HG03378 (cell line): ENCODE results near the gene A4GNT.

Experiments used
- ATAC-seq: cut with Tn5 transposase; IDR thresholded peaks from one replicate; pipeline ENCODE4 v1.9.1; 2021; ENCODE audit warnings: mild to moderate bottlenecking, moderate library complexity; ENCODE audit not compliant: unreplicated experiment

A4GNT gene

DNA sequence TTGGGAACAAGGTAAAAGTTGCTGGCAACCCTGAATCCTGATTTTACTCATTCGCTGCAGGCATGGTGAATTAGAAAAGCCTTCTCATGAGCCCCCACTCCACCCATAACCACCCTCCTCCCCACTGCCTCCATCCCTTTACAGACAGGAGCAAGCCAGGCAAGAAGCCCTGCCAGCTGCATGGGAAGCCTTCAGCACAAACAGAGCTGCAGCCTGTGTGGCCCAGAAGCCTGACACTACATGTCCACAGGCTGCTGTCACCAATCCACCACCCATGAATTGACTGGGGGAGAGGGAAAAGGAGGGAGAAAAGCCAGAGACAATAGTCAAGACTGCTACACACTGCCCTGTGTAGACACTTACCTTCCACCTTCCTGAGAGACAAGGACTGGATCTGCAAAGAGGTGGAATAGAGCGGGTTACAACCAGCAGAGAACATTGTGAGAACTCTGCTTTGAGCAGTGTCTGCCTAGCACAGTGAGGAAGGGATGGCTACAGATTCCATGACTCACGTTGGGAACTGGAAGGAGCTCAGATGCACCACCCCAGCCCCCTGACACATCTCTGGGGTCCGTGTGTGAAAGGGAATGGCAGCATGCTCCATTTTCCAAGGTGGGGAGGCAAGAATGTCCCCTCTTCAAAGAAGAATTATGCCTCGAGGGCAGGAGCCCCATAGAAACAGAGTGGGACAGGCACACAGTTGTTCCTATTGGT is 50.7 kb downstream of the A4GNT start:
- no peak for ATAC-seq

DNA sequence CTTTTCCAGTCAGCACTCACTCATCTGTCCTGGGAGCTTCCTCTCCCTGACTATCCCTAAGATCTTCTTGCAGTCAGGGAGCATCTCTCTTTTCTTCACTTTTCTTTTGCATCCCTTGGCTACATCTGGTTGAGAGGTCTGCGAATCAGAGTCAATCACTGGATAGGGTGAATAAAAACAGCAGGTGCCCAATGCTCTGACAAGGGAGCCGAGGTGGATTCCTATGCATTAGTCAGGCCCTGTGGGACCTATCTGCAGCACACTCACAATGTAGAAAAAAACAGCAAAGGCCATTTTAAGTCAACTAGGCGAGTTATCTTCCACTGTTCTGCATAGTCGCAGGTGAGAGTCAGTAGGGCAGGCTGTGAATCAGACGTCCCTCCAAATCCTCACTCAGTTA is 52.3 kb downstream of the A4GNT start:
- no peak for ATAC-seq

DNA sequence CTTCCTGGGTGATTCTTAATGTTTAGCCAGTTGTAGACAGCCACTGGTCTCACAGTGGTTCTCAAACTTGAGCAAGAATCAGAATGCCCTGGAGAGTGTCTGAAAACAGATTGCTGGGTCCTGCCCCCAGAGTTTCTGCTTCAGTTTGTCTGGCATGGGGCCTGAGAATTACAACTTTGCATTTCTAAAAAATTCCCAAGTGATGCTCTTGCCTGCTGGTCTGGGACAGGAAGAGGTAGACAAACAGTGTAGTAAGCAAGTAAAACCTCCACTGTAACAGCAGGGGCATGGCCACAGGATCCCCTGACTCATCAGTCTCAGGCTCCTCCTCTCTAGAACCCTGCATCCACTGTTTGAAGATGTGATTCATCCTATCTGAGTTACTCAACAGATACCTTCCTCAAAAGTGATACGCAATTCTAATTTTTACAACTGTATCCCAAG is 53.3 kb downstream of the A4GNT start:
- ATAC-seq = no peak

DNA sequence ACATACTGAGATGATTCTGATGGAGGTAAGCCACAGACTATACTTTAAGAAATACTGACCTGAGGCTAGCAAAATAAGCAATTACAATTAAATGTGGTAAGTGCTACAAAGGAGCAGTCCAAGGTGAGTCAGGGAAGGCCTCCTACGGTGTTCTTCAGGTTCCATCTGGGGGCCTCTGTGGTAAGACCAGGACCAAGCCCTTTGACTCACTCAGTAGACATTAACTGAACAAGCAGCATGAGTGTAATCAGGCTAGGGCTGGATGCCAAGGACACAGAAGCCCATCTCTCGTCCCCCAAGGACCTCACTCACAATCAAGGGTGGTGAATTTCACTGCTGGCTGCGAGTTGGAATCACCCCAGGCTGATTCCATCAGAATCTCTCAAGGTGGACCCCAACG is 54.1 kb downstream of the A4GNT start:
- ATAC-seq = no peak
